Breast epithelium (tissue), 4 donors: ENCODE results near the gene PATJ. TPM values are rescaled to one million over a fixed set of nuclear protein-coding genes. Genes with fewer than 3 reads are reported as not detected.

Experiments used
- DNase-seq, 2 donors: peaks; one replicate each; pipeline ENCODE4 v3.0.0-alpha.2; 2019; ENCODE audit warnings: low spot score in 2 of 2
- H3K27ac ChIP-seq, 2 donors: fragments of 200-600 bp; sonication (generic) in 1 of 2; one replicate each; pipeline ENCODE4 v1.5.1; 2016 to 2019; ENCODE audit warnings: mild to moderate bottlenecking in 1 of 2
- H3K27me3 ChIP-seq, 2 donors: fragments of 200-600 bp; sonication (generic) in 1 of 2; one replicate each; pipeline versions ENCODE4 v1.5.1 to v1.6.0; 2017 to 2019; ENCODE audit warnings: control low read depth in 1 of 2, mild to moderate bottlenecking in 1 of 2
- H3K36me3 ChIP-seq: fragments of 200-600 bp; one replicate; pipeline ENCODE4 v1.5.1; 2019
- H3K4me1 ChIP-seq, 2 donors: fragments of 200-600 bp; sonication (generic); one replicate each; pipeline ENCODE4 v1.5.1; 2016 to 2019; ENCODE audit warnings: control low read depth in 1 of 2
- H3K4me3 ChIP-seq, 3 donors: fragments of 200-600 bp; sonication (generic); 1 replicate in 2 of 3; 2 replicates in 1 of 3; pipeline ENCODE4 v1.5.1; 2016 to 2019; ENCODE audit warnings: mild to moderate bottlenecking in 3 of 3, moderate library complexity in 2 of 3
- H3K9me3 ChIP-seq, 2 donors: fragments of 200-600 bp; sonication (generic) in 1 of 2; one replicate each; pipeline ENCODE4 v1.5.1; 2016 to 2019; ENCODE audit warnings: control low read depth in 1 of 2
- POLR2A ChIP-seq: fragments of 450-650 bp; IDR thresholded peaks from one replicate; pipeline ENCODE4 v1.6.1; 2016; ENCODE audit warnings: antibody characterized with exemption, mild to moderate bottlenecking, moderate library complexity
- POLR2AphosphoS5 ChIP-seq, 3 donors: sonication (generic); formaldehyde crosslinking; IDR thresholded peaks; one replicate each; pipeline ENCODE4 v1.6.1; 2017; ENCODE audit warnings: antibody characterized with exemption in 3 of 3
- intact Hi-C: fragments of 100-400 bp; cut with DNase I; formaldehyde crosslinking; loops from one replicate; pipeline ENCODE4 v1.15.1; 2023; ENCODE audit warnings: low total_unique reads
- total RNA-seq, 3 donors: library from RNA; depleted of rRNA; stranded (reverse); fragments of >200 nt; gene quantifications; one replicate each; pipeline ENCODE4 v1.1.0, GENCODE V29; 2016
- TF ChIP-seq, protein P1 (sequence below), 3 donors: fragments of 450-650 bp; IDR thresholded peaks; one replicate each; pipeline ENCODE4 v1.5.1; 2016 to 2017; ENCODE audit warnings: antibody characterized with exemption in 3 of 3, mild to moderate bottlenecking in 3 of 3, moderate library complexity in 3 of 3

Gene PATJ
- total RNA-seq, 3 donors from 2014 or later = 20.8 to 193 (median 129) TPM

DNA sequence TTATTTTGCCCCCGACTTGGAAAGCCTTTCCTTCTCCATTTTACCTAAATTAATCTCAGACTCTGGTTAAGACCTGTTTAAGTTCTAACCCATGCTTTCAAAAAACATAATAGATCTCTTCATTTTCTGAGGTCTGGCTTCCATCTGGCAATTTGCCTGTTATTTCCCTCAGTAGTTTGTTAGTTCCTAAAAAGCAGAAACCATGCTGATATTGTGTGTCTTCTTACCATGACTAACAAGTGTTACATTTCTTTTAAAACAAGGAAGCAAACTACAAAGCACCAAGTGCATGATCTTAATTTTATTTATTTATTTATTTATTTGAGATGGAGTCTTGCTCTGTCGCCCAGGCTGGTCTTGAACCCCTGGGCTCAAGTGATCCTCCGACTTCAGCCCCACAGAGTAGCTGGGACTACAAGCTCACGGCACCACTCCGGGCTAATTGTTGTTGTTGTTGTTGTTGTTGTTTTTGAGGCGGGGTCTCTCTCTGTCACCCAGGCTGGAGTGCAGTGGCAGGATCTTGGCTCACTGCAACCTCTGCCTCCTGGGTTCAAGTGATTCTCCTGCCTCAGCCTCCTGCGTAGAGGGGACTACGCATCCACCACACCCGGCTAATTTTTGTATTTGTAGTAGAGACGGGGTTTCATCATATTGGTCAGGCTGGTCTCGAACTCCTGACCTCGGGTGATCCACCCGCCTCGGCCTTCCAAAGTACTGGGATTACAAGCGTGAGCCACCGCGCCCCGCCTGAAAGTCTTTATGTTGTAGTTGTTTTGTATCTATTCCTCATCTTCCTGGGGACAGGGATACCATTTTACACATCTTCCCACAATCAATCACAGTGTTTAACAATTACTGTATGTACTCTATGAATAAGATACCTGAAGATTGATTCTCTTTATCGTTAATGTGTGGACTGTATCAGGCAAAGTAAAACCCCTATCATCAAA is 1.3 kb upstream of the PATJ start:
- Histone ChIP-seq H3K9me3 (no peaks in the 10 kb centered on the region), H3K27ac (peak overlapping the region; percentile 99 to 100), H3K36me3 (no peaks in the 10 kb centered on the region), H3K4me3 (peak overlapping the region in 2 of 3 donors; percentile 90 to 100), H3K27me3 (no peaks in the 10 kb centered on the region), H3K4me1 (no peaks in the 10 kb centered on the region)
- no peak for DNase-seq
- TF ChIP-seq POLR2A (no peak), POLR2AphosphoS5 (IDR thresholded peaks at IDR 0.05) (no peak)
- TF ChIP-seq, protein P1, sequence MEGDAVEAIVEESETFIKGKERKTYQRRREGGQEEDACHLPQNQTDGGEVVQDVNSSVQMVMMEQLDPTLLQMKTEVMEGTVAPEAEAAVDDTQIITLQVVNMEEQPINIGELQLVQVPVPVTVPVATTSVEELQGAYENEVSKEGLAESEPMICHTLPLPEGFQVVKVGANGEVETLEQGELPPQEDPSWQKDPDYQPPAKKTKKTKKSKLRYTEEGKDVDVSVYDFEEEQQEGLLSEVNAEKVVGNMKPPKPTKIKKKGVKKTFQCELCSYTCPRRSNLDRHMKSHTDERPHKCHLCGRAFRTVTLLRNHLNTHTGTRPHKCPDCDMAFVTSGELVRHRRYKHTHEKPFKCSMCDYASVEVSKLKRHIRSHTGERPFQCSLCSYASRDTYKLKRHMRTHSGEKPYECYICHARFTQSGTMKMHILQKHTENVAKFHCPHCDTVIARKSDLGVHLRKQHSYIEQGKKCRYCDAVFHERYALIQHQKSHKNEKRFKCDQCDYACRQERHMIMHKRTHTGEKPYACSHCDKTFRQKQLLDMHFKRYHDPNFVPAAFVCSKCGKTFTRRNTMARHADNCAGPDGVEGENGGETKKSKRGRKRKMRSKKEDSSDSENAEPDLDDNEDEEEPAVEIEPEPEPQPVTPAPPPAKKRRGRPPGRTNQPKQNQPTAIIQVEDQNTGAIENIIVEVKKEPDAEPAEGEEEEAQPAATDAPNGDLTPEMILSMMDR (IDR thresholded peaks at IDR 0.05) = no peak
- intact Hi-C loops = no loop called here

DNA sequence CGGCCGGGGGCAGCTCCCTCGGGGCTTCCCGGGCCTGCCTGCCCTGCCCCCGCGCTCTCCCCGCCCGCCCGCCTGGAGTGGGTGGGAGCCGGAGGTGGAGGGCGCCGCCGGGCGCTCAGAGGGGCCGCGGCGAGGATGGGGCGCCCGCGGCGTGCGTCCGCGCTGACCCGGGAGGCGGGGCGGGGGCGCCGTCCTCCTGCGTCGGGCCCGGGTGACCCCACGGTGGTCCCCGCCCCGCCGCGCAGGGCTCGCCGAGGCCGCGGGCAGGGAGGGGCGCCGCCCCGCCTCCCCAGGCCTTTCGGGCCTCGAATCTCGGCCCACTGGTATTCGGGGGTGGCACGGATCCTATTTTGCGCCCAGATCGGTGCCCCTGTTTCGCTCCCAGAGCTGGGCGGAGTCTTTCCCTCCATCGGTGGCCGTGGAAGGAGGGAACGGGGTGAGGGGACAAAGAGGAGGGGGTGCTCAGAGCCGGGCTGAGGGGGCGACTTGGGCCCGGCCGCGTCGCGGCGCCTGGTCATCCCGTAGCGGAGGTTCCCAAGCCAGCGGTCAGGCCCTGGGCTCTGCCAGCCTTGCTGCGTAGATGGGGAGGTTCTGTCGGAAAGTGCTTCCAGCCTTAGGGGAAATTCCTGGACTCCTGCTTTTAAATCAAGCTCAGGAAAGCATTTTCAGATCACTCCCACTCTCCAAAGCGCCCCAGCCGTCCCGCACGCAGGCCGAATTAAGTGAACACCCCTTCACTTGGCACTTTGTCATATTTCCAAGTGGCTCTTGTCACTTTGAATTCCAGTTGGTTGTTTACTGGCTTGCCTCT is 545 bp downstream of the PATJ start:
- TF ChIP-seq, protein P1 (IDR thresholded peaks at IDR 0.05) = no peak
- TF ChIP-seq POLR2AphosphoS5 (IDR thresholded peaks at IDR 0.05) = no peak
- no peak for TF ChIP-seq POLR2A
- peak in 1 of 2 donors; percentile 40 for DNase-seq

DNA sequence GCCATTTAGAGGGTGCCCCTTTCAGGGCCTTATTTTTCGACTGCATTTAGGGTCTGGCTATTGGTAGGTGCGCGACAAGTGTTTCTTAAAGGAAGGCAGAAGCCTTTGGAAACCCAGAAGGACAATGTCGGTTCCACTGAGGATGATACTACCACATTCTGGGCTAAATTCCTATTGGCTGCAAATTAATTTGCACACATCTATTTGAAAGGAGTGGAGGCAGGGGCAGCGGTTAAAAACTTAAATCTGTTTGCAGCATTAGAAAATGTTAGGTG is 1.1 kb downstream of the PATJ start:
- Histone ChIP-seq H3K27ac (peak overlapping the region; percentile 99 to 100), H3K36me3 (no peaks in the 10 kb centered on the region), H3K9me3 (no peaks in the 10 kb centered on the region), H3K4me3 (peak overlapping the region; percentile 84 to 100 (median 90)), H3K27me3 (no peaks in the 10 kb centered on the region), H3K4me1 (no peaks in the 10 kb centered on the region)
- TF ChIP-seq, protein P1 (IDR thresholded peaks at IDR 0.05) = no peak
- TF ChIP-seq POLR2A = no peak
- TF ChIP-seq POLR2AphosphoS5 (IDR thresholded peaks at IDR 0.05) = no peak
- DNase-seq = no peak
- intact Hi-C loops = no loop called here

More for the DNA sequence above, 545 bp downstream of the PATJ start:
- H3K27me3 ChIP-seq = no peaks in the 10 kb centered on the region
- peak overlapping the region; percentile 99 to 100 for H3K27ac ChIP-seq
- intact Hi-C loops = no loop called here
- H3K4me1 ChIP-seq = no peaks in the 10 kb centered on the region
- peak overlapping the region; percentile 84 to 100 (median 90) for H3K4me3 ChIP-seq
- H3K9me3 ChIP-seq = no peaks in the 10 kb centered on the region
- no peaks in the 10 kb centered on the region for H3K36me3 ChIP-seq

DNA sequence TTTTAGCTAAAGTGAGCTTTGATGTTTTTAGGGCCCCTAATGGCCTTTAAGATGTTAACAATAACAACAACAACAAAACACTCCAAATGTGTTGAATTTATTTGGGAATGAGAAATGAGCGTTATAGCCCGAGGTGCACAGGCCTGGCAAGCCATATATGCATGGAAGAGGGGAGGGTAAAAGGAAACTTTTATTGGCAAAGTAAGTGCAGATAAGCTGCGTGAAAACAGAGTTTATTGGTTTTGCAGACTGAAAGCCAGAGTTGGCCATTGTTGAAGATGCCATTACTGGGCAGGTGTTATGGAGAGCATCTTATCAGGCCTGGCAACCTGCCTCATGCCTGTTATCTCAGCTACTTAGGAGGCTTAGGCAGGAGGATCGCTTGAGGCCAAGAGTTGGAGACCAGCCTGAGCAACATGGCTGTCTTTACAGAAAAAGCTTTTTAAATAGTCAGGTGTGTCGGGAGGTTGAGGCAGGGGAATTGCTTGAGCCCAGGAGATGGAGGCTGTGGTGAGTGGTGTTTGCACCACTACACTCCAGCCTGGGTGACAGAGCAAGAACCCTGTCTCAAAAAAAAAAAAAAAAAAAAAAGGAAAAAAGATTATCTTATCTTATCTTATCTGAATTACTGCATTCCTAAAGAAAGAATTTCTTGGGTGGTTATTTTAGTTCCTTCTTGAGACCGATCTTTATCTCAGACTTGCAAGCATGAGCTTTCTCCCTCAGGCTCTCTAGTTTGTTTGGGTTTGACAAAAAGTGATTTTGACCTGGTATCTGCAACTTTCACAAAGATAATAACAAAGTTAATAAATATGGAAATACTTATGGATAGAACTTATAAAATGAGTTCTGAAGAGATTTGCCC is 1.7 kb downstream of the PATJ start:
- Histone ChIP-seq H3K27me3 (no peaks in the 10 kb centered on the region), H3K27ac (peak overlapping the region; percentile 99 to 100), H3K36me3 (no peaks in the 10 kb centered on the region), H3K4me3 (peak overlapping the region in 2 of 3 donors; percentile 90 to 100), H3K4me1 (no peaks in the 10 kb centered on the region), H3K9me3 (no peaks in the 10 kb centered on the region)
- no peak for DNase-seq
- no peak for TF ChIP-seq POLR2A
- TF ChIP-seq, protein P1 (IDR thresholded peaks at IDR 0.05) = no peak
- TF ChIP-seq POLR2AphosphoS5 (IDR thresholded peaks at IDR 0.05) = no peak
- intact Hi-C loops = no loop called here
